ENCODE data around the gene NINJ2.

DNA sequence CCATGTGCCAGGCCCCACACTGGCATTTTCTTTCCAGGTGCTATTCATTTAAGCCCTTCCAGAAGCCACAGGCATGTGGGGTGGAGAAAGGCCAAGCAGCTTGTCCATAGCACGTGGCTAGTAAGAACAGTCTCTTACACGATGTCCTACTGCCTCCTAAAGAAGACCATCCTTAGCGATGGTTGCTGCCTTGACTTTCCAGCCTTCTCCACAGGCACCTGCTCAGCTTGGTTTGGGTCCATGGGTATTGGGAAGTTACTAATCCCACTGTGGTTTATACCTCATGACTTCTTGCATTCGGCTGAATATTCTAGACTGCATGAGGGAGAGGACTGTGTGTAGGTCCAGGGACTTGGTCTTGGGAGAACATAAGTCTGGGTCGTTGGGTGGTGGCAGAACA lies 49.2 kb downstream of the NINJ2 start:
- TF ChIP-seq, protein P1, sequence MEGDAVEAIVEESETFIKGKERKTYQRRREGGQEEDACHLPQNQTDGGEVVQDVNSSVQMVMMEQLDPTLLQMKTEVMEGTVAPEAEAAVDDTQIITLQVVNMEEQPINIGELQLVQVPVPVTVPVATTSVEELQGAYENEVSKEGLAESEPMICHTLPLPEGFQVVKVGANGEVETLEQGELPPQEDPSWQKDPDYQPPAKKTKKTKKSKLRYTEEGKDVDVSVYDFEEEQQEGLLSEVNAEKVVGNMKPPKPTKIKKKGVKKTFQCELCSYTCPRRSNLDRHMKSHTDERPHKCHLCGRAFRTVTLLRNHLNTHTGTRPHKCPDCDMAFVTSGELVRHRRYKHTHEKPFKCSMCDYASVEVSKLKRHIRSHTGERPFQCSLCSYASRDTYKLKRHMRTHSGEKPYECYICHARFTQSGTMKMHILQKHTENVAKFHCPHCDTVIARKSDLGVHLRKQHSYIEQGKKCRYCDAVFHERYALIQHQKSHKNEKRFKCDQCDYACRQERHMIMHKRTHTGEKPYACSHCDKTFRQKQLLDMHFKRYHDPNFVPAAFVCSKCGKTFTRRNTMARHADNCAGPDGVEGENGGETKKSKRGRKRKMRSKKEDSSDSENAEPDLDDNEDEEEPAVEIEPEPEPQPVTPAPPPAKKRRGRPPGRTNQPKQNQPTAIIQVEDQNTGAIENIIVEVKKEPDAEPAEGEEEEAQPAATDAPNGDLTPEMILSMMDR (IDR thresholded peaks at IDR 0.05; ENCODE audit: borderline replicate concordance, extremely low read depth, low read length, poor library complexity, severe bottlenecking), result no peak
- no peak for TF ChIP-seq EZH2 (IDR thresholded peaks at IDR 0.05; ENCODE audit: borderline replicate concordance, low read depth, low read length, severe bottlenecking)

Data from DND-41 (cell line).